Astrocyte (in vitro differentiated cells and primary cell): Measurements from ENCODE around the gene VPS8.

ENCODE experiments used
- CTCF ChIP-seq: IDR thresholded peaks from 2 replicates; pipeline ENCODE4 v1.5.1; 2011; ENCODE audit warnings: low read depth, mild to moderate bottlenecking, inconsistent platforms, low read length, moderate library complexity; ENCODE audit not compliant: insufficient read depth
- EZH2 ChIP-seq: IDR thresholded peaks from 2 replicates; pipeline ENCODE4 v1.6.1; 2012; ENCODE audit warnings: mild to moderate bottlenecking, low read length, inconsistent platforms; ENCODE audit not compliant: insufficient read depth

- TF ChIP-seq CTCF = no peak
- no peak for TF ChIP-seq EZH2
These were observed 181.4 kb downstream of the VPS8 start for GRCh38 chr3:184993394-184993793.
